Osteocyte (in vitro differentiated cells): ENCODE measurements around the gene ISG15. TPM values are rescaled to one million over a fixed set of nuclear protein-coding genes. Genes with fewer than 3 reads are reported as not detected.
"Not testable (repeated sequence)": the region's sequence is repeated elsewhere in the genome, so short reads cannot be mapped to it uniquely, and the experiment has no call there.

Experiments
- DNase-seq: peaks from one replicate; pipeline ENCODE4 v3.0.0; 2021; ENCODE audit warnings: mixed read lengths; ENCODE audit not compliant: unreplicated experiment; ENCODE audit errors: extremely low spot score
- H3K27ac Mint-ChIP-seq: one replicate; pipeline ENCODE4 v1.8.0; 2021; ENCODE audit warnings: mild to moderate bottlenecking, mixed read lengths; ENCODE audit not compliant: unreplicated experiment
- H3K27me3 Mint-ChIP-seq: one replicate; pipeline ENCODE4 v1.8.0; 2021; ENCODE audit warnings: mixed read lengths; ENCODE audit not compliant: unreplicated experiment
- H3K36me3 Mint-ChIP-seq: one replicate; pipeline ENCODE4 v1.8.0; 2021; ENCODE audit warnings: mixed read lengths; ENCODE audit not compliant: unreplicated experiment
- H3K4me1 Mint-ChIP-seq: one replicate; pipeline ENCODE4 v1.8.0; 2021; ENCODE audit warnings: mixed read lengths; ENCODE audit not compliant: unreplicated experiment
- H3K4me3 Mint-ChIP-seq: one replicate; pipeline ENCODE4 v1.8.0; 2021; ENCODE audit warnings: mild to moderate bottlenecking, moderate library complexity, mixed read lengths; ENCODE audit not compliant: unreplicated experiment
- H3K9me3 Mint-ChIP-seq: one replicate; pipeline ENCODE4 v1.8.0; 2021; ENCODE audit warnings: mixed read lengths; ENCODE audit not compliant: unreplicated experiment
- total RNA-seq: library from RNA; stranded (reverse); gene quantifications from 2 replicates; pipeline ENCODE4 v1.2.1, GENCODE V29; 2021
- TF ChIP-seq, protein P1 (sequence below): fragments of 200-600 bp; sonication (generic); IDR thresholded peaks from 2 replicates; pipeline ENCODE4 v1.5.0; 2021; ENCODE audit warnings: antibody characterized with exemption, mild to moderate bottlenecking, moderate library complexity

Gene ISG15
- total RNA-seq, 1 donor from 2014 or later: 30.6 TPM

DNA sequence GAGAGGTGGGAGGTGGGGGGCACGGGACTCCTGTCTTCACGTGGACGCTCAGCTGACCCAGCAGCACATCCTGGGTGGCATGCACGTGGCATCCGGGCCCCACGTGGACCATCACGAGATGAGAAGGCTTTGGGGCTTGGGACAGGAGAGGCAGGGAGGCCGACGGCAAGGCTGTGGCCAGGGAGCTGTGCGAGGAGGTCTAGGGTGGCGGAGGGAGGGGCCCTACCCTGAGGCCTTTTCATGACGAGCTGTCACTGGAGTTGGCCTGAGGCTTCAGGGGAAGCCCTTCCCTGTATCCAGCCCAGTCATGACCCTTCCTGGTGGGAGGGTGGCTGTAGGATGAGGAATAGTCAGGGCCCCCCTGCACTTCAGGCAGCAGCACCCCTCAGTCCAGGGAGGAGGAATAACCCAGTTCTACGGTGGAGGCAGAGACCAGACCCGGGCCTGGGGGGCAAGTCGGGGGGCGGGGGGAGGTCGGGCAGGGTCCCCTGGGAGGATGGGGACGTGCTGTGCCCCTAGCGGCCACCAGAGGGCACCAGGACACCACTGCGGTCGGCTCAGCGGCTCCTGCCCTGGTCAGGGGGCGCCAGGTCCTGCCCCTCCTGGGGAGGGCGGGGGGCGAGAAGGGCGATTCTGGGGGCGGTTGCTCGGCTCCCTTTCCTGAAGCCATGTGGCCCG is 29.4 kb upstream of the ISG15 start:
- Mint-ChIP-seq H3K36me3 (no peaks in the 10 kb centered on the region), H3K4me3 (no peak overlapping the region)

DNA sequence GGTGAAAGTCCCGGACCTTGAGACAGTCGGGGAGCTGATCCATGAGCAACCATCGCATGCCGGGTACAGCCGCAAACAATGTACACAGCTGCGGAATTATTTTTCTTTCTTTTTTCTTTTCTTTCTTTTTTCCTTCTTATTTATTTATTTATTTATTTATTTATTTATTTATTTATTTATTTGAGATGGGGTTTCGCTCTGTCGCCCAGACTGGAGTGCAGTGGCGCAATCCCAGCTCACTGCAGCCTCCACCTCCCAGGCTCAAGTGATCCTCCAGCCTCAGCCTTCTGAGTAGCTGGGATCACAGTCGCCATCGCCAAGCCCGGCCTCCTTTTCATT is 28.9 kb upstream of the ISG15 start:
- Mint-ChIP-seq H3K4me1 (no peaks in the 10 kb centered on the region), H3K27me3 (no peaks in the 10 kb centered on the region), H3K4me3 (no peak overlapping the region), H3K9me3 (no peaks in the 10 kb centered on the region), H3K36me3 (no peaks in the 10 kb centered on the region), H3K27ac (no peak overlapping the region)
- TF ChIP-seq, protein P1, sequence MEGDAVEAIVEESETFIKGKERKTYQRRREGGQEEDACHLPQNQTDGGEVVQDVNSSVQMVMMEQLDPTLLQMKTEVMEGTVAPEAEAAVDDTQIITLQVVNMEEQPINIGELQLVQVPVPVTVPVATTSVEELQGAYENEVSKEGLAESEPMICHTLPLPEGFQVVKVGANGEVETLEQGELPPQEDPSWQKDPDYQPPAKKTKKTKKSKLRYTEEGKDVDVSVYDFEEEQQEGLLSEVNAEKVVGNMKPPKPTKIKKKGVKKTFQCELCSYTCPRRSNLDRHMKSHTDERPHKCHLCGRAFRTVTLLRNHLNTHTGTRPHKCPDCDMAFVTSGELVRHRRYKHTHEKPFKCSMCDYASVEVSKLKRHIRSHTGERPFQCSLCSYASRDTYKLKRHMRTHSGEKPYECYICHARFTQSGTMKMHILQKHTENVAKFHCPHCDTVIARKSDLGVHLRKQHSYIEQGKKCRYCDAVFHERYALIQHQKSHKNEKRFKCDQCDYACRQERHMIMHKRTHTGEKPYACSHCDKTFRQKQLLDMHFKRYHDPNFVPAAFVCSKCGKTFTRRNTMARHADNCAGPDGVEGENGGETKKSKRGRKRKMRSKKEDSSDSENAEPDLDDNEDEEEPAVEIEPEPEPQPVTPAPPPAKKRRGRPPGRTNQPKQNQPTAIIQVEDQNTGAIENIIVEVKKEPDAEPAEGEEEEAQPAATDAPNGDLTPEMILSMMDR: no peak
- DNase-seq: no peak

More for the DNA sequence above, 29.4 kb upstream of the ISG15 start:
- Mint-ChIP-seq H3K27ac (no peak overlapping the region), H3K27me3 (no peaks in the 10 kb centered on the region), H3K4me1 (no peaks in the 10 kb centered on the region), H3K9me3 (no peaks in the 10 kb centered on the region)
- DNase-seq: no peak
- TF ChIP-seq, protein P1: peak; percentile 96

GRCh38 chr1:985126-985525 is 28.2 kb upstream of the ISG15 start:
- Mint-ChIP-seq H3K9me3 (no peaks in the 10 kb centered on the region), H3K27me3 (no peaks in the 10 kb centered on the region), H3K4me3 (no peak overlapping the region), H3K27ac (no peak overlapping the region), H3K36me3 (no peaks in the 10 kb centered on the region), H3K4me1 (no peaks in the 10 kb centered on the region)
- no peak for DNase-seq
- TF ChIP-seq, protein P1: no peak

- not testable (repeated sequence) for H3K27me3 Mint-ChIP-seq
These were observed 25.2 kb upstream of the ISG15 start for GRCh38 chr1:988061-988460.

DNA sequence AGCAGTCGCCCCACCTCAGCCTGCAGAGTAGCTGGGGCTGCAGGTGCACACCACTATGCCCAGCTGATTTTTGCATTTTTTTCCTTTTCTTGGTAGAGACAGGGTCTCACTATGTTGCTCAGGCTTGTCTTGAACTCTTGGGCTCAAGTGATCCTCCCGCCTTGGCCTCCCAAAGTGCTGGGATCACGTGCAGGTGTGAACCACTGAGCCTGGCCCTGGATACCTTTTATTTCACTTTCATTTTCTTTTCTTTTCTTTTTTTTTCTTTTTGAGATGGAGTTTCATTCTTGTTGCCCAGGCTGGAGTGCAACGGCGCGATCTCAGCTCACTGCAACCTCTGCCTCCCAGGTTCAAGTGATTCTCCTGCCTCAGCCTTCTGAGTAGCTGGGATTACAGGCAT is 22.0 kb upstream of the ISG15 start:
- not testable (repeated sequence) for H3K4me3 Mint-ChIP-seq, H3K27ac Mint-ChIP-seq, H3K27me3 Mint-ChIP-seq, DNase-seq, H3K9me3 Mint-ChIP-seq, H3K4me1 Mint-ChIP-seq, H3K36me3 Mint-ChIP-seq

More at GRCh38 chr1:988061-988460, 25.2 kb upstream of the ISG15 start:
- not testable (repeated sequence) for DNase-seq, H3K4me1 Mint-ChIP-seq, H3K36me3 Mint-ChIP-seq, H3K9me3 Mint-ChIP-seq, H3K4me3 Mint-ChIP-seq, H3K27ac Mint-ChIP-seq

- Mint-ChIP-seq H3K27me3 (no peaks in the 10 kb centered on the region), H3K36me3 (peaks cover 5% of the 10 kb centered on the region), H3K27ac (no peak overlapping the region), H3K9me3 (peaks cover 4% of the 10 kb centered on the region), H3K4me1 (peaks cover 4% of the 10 kb centered on the region), H3K4me3 (no peak overlapping the region)
- DNase-seq: no peak
- TF ChIP-seq, protein P1: no peak
These were observed 21.4 kb upstream of the ISG15 start for GRCh38 chr1:991895-992294.
